Stimulated activated CD4-positive, alpha-beta T cell treated with anti-CD3 and anti-CD28 coated beads, Interleukin-4, amount 100 ng/mL, for 1 hour (primary cell): ENCODE results near the gene FXYD2.

ENCODE experiments used
- DNase-seq: peaks from one replicate; pipeline ENCODE4 v3.0.0-alpha.2; 2020

Gene FXYD2

DNA sequence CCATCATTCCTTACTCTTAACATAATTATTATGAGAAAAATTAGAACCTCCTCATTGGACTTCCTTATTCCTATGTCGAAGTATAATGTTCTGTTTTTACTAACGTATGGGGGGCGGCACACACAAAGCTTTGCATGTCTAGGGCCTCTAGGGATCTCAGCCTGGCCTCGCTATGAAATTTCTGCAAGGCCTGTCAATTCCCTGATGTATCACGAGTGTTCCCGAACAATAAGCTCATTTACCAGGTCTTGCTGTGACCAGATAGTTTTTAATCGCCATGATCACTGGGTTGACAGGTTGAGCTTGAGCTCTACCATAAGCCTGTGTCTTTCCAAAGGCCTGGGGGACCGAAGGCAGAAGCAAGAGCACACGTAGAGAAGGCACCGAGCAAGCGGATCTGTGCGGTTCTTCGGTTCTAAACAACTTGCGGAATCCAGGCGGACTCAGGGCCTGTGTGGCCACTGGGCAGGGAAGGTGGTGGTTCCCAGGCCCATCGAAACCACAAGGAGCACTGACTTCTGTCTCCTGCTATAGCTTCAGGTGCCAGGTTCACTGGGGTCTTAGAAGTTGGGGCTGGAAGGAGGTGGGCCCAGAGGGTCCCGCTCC, 10.4 kb upstream of the FXYD2 start:
- DNase-seq, result no peak

DNA sequence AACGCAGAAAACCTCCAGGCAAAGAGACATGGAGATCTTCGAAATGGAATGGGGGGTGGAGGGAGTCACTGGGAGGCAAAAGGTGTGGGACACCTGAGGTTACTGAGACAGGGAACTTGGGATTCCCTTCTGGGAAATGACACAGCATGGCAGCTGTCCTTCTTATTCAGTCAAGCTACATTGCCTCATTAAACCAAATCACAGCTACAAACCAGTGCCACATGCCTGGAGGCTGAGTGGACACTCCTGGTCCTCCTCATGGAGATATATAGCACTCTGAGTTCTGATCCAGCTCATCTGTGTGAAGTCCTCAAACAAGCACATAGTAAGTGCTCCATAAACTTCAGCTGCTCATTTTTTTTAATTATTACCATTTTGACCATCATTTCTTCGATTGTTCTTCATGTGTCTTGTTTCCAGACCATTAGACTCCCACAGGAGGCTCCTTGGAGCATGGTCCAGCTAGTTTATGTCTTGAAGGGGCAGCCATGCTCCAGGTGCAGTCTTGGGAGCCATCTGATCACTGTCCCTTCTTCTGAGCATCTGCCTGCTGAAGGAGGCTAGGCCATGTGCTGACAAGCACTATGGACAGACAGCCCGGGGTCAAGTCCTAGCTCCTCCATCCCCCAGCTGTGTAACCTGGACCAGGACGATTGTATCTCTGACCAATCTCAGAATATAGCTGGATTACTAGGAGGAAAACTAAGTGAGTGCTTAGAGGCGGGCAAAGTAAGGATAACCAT, 9.7 kb upstream of the FXYD2 start:
- no peak for DNase-seq

DNA sequence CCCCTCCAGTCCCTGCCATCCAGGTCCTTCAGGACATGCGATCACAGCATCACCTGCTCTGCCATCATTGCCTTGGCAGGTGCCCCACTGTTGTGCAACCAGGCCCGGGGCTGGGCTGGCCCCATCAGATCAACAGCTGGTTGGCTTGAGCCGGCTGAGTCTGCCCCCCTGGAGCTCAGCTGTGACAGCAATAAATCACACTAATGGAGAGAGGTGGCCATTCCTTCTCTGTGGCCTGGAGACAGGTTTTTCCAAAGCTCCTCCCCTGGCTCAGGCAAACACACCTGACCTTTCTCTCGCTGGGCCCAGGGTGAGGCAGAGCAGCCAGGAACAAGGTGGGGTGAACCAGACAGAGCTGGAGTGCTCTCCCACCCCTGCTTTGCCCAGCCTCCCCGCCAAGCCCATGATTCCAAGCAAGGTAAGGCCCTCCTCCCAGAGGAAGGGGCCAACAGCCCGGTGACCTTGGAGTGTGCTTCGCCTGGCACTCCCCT, 8.9 kb upstream of the FXYD2 start:
- DNase-seq, result no peak

DNA sequence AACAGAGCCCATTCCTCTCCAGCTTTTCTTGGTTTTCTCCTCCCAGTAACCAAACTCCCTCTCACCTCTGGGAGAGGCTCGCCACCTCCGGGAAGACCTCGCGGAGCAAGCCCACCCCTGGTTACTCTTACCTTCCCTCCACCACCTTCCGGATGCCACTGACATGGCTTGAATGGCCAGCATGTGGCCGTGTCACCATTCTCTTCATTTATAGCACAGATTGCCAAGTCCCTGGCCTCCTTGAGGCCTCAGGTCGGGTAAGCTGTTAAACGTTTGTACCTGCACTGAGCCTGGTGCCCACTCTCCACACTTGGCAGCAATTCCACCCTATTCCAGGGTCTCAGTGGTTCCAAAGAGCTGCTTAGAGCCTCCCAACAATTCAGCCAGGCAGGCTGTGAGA, 8.0 kb upstream of the FXYD2 start:
- DNase-seq, result no peak

DNA sequence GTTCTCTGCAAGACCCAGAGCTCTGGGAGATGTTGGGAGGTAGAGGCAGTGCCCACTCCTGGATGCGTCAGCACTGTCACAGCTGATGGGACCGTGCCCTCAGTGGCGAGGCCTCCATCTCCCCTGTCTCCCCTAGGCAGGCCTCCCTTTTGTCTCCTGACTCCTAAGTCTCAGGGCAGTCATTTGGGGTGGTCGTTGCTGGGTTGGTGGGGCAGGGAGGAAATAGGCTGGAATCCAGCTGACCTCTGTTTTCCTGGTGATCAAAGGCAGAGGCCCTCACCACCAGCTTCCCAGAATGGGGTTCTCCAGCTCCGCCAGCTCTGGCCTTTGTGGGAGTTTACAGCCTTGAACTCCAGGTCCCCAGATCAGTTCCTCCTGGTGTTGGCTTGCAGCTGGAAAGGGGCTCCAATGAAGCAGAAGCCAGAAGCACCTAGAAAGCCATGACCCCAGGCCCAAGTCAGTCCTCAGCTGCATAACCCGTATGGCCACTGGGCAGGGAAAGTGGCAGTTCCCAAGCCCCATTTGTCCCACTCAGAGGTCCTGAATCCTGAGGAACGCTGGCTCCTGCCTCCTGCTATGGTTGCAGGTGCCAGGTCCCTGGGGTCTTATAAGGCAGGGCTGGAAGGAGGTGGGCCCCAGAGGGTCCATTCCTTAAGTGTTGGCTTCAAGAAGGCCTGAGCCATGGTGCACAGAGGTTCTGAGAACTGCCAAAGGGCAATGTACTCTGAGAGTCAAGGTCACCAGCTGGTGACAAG, 7.3 kb upstream of the FXYD2 start:
- DNase-seq, result no peak

DNA sequence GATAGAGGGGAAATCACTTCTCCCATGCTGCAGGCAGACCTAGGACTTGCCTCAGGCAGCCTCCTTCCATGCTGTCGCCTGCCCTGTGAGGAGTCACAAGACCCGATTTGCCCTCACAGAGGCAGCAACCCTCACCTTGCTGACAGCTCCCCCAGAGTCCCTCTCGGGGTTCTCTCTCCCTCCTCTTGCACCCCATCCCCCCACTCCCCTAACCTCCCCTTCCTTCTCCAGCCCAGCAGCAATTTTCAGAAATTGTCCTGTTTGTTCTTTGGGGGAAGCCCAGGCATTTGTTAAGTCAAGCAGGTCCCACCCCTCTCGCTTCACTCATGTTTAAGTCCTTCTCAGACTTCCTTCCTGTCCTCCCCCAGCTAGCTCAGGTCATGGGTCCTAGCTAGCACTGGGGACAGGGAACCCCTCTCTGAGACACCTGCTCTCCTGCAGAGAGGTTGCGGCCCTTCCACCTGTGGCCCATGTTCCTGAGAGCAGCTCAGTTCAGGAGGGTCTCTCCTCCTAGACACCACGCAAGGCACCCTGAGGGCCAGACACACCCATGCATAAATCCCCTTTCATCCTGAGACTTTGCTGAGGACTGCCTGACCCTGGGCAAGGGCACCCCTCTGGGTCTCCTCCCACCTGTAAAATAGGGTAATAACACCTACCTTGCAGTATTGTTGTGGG, 6.3 kb upstream of the FXYD2 start:
- DNase-seq, result no peak

DNA sequence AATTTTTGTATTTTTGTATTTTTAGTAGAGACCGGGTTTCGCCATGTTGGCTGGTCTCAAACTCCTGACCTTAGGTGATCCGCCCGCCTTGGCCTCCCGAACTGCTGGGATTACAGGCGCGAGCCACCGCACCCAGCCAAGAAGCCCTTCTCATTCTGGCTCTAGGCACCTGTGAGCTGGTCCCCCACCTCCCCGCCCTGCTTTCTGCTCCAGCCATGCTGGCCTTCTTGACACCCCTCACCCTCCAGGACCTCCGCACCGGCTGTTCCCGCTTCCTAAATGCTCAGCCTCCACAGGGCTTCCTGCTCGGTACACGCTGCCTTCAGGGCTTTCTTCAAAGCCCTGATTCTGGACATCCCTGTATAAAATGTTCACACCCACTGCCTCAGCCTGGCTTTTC, 5.5 kb upstream of the FXYD2 start:
- DNase-seq, result no peak

DNA sequence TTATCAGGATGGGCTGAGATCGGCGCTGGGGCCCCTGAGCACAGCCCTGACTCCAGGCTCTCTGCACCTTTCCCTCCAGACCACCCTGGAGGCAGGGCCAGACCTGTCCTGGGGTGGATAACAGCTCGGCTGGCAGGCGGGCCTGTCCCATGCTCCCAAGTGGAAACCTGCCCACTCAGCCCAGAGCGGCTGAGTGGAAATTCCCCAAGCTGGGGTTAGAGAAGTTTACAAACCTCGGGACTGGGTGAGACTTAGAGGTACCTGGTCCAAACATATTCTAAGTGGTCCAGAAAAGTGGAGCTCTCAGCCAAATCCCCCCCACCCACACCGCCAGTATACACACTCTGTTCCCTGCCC, 4.8 kb upstream of the FXYD2 start:
- no peak for DNase-seq

DNA sequence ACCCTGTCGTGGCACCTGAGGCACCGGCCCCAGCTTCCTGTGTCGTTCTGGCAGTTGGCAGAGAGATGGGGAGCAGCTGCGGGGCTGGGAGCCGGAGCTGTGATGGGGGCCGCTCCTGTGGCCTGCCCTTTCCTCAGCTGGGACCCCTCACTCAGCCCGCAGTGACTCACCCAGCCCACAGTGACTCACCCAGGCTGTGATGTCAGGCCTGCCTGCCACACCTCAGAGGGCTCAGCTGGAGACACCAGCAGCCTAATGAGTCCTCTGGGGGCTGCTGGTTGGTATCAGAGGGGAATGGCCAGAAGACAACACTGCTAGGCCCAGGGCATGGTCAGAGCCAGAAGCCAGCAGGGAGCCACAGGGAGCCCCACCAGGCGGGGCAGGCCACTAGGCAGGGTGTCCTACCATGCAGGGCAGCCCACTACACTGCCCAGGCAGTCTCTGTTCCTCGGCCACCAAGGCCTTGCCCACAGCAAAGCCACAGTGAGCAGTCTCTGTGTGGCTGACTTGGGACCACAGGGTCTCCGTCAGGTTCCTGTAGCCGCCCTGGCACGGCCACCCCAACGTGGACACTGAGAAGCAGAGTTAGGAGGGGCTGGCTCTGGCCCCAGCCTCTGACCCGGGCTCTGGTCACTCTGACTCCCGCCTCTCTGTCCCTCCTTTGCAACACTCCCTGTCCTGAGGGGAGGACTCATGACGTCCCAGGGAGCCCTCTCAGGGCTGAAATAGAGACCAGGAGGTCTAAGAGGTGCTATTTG, 4.2 kb upstream of the FXYD2 start:
- DNase-seq, result peak; percentile 82

DNA sequence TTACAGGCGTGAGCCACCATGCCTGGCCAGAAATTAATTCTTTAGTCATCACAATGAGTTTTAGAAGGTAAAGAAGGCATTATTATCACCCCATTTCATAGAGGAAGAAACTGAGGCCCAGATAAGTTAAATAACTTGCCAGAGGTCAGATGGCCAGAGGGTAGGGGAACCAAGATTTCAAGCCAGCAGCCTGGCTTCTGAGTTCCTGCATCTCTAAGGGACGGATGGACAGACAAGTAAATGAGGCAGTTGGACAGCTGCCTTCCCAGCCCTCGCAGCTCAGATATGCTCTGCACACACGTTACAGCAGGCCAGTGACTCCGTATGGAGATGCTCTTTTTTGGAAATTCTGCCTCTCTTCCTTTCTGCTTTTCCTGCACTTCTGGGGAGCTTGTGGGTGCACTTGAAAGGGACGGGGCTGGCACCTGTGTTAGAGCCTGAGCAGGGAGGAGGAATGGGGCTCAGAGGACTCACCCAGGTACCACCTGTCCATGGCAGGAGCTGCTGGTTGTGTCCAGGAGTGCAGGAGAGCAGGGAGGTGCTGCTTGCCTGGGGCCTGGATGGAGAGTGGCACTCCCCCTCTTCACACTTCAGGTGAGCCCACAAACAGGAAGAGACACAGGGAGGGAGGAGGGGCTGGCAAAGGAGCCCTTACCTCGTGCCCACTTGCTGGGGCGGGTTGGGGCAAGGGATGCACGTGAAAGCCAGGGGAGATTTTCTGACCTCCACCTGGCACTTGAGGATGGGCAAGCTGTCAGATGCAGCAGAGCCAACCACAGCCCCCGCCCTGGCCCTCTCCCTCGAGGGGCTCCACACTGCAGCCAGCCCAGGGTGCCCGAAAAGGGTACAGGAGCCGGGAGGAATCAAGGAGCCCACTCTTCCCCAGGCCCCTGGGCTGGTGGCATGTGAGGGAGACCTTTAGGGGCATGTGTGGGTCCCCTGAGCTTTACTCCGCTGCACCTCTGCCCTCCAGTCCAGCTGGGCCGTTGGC, 3.3 kb upstream of the FXYD2 start:
- DNase-seq, result no peak

DNA sequence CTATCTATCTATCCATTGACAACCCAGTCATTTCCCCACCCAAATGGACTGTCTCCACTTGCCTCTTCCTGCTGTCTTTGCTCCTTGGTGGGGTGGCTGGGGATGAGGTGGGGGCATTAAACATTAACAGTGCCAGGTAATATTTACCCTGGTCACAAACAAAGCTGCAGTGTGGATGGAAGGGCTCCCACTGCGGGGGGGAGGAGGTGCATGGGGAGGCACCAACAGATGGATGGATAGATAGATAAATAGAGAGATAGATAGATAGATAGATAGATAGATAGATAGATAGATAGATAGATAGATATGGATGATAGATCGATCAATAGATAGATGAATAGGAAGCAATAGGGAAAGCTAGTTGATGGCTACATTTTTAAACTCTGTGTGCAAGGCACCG, 2.3 kb upstream of the FXYD2 start:
- no peak for DNase-seq

DNA sequence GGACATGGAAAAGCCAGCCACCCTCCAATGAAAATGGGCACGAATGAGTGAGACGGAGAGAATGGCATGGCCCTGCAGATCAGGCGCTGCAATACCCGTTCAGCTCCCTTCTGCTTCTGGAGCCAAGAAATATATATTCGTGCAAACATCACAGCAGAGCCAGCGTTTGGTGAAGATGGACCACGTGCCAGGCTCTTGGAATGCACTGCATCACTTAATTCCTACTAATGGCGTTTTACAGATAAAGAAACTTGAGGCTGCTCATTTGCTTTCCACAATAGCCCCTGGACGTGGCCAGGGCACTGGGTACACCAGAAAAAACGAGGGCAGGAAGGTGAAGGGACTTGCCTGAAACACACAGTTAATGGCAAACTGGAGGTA, 1.6 kb upstream of the FXYD2 start:
- no peak for DNase-seq

DNA sequence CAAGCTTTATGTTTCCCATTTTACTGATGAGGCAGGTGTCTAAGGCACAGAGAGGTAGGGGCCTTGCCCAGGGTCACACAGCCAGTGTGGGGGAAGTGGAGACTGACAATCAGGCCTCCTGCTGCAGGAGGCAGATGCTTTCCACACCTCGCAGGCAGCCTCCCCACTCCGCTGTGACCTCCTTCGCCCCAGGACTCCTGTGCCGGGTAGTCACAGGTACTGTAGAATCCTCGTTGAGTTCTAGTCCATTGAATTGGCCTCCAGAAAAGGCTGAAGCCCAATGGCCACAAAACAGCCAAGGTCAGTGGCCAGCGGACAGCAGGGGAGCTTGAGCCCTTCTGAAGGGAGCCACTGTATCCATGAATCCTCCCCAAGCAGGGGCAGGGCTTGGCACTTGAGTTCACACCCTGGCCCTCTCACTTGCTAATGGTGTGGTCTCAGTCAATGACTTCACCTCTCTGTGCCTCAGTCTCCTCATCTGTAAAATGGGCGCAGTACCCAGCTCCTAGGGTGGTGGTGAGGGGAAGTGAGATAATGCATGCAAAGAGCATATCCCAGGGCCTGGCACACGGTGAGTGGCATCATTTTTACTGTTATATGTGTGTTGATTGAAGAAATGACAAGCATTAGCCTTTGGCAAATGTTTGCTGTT, 1.1 kb upstream of the FXYD2 start:
- DNase-seq, result no peak

DNA sequence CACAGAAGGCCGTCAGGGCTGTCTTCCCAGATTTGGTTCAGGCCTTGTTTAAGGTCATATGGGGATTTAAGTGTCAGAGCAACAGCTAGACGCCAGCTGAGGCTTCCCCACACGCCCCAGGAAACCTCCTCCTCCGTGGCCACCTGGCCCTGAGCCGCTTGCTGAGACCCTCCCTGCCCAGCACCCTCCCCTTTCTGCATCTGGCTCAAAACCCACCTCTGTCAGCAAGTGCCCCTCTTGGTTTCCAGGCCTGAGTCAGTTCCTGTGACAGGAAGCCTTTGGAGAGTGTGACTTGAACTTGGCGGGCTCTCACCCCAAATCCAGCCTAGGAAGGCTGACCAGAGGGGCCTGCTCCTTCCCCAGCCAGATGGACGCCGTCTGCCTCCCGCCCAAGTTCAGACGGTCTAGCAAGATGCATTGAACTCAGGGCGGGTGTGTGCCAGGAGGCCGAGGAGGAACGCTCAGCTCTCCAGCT, 561 bp downstream of the FXYD2 start:
- DNase-seq, result no peak

DNA sequence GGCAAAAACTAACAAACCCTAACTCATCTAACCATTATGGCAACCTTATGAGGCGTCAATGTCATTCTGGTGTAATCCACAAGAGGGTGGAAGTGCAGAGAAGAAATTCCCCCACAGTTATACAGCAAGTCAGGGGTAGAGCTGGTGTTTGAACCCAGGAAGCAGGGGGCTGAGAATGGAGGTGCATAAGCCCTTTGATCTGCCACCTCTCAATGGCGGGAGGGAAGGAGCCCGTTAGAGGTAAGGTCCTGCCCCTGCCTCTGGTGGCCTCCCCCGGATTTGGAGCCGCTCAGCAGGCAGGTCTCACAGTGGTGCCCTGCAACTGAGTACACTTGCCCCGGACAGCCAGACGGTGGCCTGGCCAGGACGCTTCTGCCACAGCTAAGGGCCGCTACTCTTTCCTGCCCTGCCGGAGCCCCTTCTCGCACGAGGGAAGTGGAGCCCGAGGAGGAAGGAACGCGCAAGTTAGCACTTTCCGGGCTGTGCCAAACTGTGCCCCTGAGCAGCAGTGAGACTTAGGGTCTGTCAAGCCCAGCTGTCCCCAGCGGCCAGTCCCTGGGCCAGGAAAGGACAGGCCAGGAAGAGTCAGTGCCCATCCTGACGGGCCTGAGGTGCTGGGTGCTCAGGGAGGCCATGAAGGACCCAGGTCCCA, 1.1 kb downstream of the FXYD2 start:
- DNase-seq, result no peak

DNA sequence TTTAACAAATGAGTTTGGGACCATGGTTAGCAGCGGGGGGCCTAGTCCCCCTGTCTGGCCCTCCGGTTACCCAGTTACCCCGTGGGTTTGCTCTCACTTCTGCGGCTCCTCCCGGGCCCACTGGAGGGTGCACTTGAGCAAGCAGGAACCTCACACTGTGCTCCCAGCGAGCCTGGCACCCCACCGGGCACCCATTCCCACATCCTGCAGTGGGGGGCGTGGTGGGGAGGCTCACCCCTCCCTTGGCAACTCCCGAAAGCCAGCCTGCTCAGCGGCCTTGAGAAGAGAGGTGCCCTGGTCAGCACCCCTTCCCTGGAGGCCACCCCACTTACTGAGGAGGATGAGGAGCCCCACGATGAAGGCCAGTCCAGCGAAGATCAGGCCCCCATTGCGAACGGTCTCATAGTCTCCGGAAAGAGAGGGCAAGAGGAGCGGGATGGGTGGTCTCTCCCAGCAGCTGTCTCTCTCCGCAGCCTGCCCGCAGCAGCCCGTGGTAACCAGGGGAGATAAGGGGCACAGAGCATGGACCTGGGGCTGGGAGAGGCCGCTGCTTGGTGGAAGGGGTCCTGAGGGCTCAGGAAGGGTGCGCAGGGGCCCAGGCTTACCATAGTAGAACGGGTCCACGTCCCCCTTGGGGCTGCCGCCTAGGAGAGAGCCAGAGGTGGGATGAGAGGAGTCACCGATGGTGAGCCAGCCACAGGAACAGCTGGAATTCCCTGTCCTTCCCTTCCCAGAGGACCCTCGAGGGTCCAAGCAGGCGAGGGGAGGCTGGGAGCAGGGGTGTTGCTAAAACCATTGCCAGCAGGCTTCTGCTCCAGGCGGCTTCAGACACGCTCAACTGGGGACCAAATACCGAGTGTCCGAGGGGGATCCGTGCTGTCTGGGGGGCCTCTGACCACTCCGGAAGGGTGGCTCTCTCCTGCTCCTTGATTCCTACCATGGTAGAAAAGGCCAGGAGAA, 2.2 kb downstream of the FXYD2 start:
- peak; percentile 66 for DNase-seq

DNA sequence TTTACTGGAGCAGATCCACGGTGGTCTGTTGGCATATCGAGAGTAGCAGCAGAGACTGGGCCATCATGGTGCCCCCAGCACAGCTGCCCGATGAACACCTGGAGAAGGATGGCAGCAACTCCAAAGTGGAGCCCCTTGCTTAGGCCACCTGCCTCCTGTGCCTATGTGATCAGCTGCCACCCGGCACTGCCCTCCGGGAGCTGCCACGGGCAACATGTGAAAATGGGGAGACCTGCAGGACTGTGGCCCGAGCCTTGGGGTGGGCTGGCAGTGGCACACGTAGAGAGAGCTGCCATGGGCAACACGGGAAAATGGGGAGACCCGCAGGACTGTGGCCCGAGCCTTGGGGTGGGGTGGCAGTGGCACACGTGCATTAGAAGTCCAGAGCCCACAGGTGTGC, 3.1 kb downstream of the FXYD2 start:
- no peak for DNase-seq

DNA sequence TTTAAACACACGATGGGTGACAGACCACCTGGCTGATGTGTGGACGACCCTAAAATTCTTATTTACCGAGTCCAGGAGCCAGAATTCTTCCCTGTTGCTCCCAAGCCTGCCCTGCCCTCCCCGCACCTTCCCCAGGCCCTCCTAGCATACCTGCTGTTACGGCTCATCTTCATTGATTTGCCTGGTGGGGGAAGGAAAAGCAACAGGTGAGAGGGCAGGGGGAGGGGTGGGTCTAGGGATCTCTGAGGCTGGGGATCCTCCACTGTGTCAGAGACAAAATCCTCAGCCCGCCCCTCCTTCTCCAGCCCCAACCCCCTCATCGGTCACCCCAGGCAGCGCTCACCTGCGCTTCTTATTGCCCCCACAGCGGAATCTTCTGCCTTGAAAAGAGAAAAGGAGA, 4.0 kb downstream of the FXYD2 start:
- DNase-seq, result no peak

DNA sequence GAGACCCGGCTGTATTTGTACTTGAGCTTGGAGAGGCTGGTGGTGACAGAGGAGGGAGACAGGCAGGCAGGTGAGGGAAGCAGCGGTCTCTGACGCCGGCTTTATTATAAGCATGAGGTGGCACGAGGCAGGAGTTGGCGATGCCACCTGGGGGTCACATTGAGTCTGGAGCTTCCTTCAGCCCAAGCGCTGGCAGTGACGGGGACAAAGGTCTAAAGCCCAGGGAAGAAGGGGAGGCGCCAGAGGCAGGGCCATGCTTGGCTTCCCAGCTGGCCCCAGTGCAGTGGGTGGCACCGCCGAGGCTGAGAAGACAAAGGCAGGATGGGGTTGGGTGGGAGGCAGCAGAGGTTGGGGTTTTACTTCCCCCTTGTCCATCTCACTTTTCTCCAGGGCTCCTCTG, 4.5 kb downstream of the FXYD2 start:
- no peak for DNase-seq
